NCI-H2081 treated with DMSO at 0.1 percent for 48 hours (cell line): ENCODE data around the gene GBX2.

Experiments
- DNase-seq: peaks from one replicate; lab custom pipeline; 2025; lab: John Stamatoyannopoulos, UW

Gene GBX2

DNA sequence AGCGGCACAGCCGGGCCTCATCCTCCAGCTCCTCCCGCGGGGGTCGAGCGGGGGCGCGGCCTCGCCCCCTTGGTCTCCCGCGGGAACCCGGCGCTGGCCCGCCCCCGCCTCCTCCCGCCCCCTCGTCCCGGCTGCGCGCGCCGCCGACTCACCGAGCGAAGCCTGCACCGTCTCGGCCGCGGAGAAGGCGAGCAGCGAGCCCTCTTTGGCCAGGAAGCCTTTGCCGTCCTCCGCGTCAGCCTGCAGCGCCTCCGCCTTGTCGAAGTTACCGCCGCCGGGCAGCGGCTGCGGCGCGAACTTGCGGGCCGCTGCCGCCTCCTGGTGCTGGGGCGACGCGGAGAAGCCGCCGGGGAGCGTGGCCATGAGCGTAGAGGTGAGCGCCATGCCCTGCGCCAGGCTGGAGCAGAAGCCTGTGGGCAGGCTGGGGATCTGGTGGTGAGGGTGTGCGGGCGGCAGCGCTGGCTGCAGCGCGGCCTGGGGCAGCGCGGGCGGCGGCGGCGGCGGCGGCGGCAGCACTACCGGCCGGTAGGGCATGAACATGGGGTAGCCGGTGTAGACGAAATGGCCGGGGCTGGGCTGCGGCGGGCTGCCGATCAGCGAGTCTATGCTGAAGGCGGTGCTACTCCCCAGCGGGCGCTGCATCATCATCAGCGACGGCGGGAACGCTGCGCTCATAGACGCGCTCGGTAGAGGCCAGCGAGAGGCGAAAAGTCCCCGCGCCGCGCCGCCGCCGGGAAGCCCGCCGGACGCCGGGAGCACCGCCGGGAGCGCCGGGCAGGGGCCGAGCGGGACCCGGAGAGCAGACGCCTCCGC lies 683 bp downstream of the GBX2 start:
- no peak for DNase-seq

DNA sequence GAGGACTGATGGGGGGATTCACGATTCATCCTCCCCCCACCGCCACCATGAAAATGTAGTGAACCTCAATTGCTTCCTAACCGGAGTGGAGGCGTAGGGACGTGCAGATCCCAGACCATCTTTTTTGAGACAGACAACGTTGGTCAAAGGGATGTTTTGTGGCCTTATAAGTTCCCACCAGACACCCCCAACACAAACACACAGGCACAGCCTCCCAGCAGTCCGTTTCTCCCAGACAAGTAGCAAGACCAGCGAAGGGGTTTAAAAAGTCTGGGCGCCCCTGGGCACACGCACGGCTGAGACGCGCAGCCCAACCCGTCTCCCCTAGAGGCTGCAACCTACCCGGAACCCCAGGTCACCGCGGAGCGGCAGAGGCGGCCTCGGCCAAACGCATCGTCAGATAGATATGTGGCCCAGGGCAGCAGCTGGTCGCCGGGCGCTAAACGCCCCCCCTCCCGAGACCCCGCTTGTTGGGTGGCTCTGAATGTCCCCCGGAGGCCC lies 1.3 kb downstream of the GBX2 start:
- DNase-seq = no peak

DNA sequence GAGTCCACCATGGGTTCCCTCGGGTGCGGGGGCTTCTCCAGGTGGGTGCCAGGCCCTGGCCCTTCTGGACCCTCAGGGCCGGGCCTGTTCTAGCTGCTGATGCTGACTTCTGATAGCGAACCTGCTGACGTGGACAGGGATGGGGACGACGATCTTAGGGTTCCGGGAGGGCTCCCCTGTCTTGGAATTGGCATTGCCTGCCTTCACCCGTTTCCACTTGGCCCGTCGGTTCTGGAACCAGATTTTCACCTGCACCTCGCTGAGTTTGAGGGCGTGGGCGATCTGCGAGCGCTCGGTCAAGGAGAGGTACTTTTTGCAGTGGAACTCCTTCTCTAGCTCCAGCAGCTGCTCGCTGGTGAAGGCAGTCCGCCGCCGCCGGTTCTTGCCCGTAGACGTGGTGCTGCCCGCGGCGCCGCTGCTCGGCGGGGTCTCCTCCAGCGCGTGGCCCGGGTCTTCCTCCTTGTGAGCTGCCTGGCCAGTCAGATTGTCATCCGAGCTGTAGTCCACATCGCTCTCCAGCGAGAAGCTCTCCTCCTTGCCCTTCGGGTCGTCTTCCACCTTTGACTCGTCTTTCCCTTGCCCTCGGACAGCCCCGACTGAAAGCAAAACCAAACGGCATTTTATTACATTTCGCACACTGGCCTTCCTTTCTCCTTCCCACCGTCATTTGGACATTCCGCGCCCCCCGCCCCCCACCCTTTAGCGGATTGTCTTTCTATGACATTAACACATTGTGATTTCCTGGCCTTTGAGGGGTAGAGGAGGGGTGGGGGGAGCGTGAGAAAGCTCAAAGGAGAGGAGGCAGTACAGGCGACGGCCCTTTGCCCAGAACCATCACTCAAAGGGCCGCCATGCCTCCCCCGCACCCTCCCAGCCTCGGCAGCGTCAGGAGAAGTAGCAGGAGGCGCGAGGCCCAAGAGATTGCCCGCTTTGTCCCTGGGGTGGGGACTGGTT lies 2.1 kb downstream of the GBX2 start:
- no peak for DNase-seq

DNA sequence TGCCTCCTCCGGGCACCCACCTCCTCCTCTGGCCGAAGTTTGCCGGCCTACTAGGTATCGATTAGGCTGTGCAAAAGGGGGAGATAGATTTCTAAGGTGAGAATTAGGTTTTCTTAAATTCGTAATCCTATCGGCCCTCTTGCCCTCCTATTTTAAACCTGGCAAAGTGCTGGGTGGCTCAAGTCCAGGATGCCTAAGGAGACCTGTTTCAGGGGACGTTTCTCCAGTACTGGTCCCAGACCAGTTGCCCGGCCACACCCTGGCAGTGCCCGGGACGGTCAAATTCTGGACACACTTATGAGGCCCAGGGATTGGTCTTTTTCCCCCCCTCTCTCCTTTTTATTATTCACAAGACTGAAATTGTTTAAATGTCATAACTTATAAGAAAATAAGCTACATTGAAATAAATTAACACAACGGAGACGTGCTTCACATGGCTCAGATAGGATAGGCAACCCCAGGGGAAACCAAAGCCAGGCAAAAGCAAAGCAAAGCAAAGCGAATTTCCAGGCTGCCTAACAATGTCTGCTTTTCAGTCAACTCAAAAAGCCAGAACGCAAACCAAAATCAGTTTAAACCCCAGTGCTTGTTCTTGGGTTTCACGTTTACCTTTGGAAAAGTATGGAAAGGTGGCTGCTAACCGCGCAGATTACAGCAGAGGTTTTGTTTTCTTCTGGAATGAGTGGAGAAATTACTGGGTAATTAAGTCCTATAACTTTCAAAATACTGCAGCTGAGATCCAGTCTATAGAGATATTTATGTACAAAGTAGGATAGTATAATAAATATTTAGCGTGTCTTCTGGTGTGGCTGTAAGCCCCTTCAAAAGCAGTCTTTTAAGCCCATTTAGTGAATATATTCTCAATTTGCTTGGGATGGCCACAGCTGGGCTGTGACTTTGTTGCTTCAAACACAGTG lies 3.0 kb downstream of the GBX2 start:
- no peak for DNase-seq

DNA sequence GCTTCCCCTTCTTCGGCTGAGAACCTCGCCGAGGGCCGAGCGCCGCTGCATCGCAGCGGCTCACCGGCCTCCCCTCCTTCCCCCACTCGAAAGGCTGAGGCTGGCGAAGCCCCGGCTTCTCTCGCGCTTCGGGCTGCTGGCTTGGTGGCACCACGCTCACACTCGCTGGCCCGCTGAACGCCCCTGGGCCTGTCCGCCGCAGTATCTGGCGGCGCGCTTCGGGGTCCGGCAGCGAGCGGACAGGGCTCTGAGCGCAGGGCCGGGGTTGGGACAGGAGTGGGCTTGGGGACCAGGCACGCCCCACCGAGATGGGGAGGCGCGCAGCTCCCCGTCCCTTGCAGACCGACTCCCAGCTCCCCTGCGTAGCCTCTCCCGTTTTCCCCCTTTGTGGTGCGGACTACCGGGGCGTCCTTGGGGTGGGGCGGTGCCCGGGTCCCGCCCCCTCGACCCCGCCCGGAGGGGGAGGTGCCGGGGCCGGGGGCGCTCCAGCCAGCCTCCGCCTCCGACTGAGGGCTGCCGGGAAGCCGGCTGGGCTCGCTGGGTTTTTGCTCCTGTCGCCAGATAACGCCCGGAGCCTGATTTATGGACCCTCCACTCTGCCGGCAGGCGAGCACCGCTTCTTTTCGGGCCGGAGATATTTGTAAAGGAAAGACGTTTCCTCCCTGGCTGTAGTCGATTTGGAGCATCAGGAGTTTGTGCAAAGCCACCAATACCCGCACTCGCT lies 3.8 kb downstream of the GBX2 start:
- DNase-seq = no peak

DNA sequence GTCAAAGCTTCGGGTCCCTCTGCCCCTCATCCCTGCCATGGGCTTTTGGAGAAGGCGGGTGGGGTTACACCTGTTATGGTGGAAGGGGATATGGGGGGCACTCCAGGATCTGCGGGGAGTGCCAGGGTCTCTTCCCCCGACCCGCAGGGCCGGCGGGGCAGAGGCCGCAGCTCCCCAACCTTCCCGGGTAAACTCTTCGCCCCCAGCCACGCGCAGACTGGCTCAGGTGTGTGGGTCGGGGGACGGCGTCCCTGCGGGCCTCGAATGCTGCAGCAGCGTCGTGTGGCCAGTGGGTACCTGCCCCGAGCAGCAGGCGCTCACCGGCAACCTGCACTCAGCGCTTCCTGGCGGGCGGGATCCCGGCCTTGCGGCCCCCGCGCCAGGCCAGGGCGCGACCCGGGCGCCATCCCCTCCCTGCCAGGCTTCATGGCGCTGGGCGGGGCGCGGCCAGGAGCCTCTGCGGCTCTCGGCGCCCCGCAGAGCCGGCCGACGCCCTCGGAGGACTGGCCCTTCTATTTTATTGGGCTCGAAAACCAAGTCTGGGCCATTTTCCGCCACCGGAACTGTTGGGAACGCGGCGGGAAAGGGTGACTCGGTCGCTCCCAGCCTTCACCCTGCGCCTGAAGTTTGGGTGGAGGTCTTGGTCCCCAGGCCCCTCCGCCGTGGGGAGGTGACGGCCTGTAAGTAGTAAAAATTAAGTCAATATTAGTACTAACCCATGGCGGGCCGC lies 4.5 kb downstream of the GBX2 start:
- DNase-seq = no peak

DNA sequence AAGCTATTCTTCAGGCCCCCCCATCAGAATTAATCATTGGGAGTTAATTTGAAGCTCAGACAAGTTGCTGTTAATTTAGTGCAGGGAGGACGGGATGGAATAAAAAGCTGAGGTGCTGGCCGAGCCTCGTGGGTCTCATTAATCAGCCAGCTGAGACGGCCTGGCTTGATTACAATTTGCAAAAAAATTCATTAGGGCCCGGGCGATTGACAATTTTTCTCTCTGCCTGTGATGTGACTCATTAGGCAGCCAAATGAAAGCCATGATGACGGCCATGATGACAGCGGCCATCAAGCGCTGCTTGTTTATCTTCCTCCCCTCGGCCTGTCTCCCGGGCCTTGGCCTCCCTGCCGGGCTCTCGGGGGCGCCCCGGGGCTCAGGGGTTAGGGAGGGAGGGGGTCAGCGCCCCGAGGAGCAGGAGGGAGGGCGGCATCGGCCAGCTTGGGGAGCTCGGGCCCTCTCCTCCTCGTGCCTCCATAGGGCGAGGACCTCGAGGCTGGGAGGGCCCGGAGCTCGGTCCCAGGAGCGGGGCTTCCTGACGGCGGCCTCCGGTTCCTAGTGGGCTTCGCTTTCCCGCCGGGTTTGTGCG lies 5.2 kb downstream of the GBX2 start:
- no peak for DNase-seq

DNA sequence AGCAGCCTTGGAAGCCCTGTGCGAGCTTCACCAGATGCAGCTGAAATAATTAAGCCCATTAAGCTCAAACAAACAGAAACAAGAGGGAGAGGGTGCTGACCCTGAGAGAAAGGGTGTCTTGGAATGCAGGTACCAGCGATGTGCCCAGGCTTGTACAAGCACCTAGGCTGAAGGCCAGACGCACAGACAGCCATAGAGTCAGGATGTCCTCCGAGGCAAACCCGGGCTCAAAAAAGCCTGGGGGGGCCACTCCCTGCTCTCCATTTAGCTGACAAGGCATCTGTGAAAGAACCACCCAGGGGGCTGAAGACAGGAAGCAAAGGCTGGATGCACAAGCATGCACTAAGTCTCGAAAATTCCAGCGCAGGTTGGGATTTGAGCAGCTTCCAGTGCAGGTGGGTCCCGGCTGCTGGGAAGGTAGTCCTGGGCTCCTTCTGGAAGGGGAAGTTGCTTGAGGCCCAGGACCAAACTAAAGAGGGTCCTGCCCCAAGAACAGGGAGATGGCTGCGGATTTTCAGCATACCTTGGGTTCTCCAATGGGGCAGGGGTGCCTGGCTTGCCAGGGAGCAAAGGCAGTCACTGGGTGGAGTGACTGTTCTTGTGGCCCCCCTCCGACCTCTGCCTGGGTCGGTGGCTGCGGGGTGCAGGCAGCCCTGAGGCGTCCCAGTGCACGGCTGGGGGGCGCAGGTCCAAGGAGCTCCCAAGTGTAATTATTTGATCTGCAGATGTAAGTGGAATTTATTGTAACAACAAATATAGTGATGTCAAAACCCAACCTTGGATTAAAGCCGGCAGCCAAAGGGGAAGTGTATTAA lies 5.9 kb downstream of the GBX2 start:
- no peak for DNase-seq

DNA sequence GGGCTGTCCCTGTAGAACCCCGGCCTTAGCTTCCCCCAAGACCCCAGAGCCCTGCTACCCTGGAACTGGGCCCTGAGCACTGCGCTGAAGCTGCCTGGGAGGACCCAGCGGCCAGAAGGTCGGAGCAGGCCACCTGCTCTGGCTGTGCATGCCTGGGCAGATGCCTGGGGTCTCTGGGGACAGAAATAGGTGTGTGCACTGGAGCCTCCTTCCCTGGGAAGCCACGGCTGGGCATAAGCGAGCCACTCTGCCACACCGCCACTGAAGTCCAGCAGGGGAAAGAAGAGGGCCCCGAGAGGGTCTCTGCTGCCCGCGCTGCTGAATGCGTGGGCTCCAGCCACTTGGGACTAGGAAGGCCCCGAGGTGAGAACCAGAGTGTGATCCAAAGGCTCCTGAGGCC lies 6.7 kb downstream of the GBX2 start:
- DNase-seq = no peak

DNA sequence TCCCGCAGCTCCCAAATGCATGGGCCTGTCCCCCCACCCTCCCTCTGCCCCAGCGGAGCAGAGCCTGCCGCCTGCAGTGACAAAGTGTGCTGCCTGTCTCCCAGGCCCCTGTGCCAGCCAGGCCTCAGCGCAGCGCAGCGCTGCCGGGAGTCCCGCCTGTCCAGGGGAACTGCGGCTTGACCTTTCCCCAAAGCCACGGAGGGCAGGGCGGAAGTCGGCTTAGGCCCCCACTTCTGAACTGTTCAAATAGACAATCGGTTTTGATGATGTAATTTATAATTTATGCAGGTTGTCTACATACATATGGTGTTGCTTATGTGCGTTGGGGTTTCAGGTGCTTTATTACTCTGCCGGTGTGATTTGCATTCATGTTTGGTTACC lies 7.1 kb downstream of the GBX2 start:
- DNase-seq = no peak

DNA sequence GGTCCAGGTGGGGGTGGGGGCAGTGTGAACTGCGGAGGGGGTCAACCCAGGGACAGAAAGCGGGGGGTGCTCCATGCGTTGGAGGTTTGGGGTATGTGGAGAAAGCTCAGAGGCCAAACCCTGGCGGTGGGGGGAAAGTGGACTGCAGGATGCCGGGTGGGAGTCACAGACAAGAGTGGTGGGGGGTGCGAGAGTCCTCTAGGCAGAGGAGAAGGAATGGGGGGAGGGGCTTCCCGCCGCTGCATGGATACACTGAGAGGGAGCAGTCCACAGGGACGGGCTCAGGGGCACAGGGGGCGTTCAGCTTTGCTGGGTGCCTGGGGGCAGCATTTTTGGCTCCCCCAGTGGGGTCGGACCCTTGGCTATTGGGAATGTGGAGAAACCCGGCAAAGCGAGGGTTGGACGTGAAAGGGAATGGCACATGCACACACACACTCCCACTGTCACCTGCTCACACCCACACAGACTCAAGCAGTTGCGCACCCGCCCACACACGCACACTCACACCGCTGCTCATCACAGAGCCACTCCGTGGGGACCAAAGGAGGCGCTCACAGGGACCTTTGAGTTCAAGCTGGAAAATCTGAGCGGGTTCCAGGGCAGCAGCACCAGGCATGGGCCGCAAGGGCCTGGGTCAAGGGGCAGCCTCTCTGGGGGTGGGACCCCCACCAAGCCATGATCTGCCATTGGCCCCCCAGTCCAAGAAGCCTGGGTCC lies 7.7 kb downstream of the GBX2 start:
- no peak for DNase-seq

DNA sequence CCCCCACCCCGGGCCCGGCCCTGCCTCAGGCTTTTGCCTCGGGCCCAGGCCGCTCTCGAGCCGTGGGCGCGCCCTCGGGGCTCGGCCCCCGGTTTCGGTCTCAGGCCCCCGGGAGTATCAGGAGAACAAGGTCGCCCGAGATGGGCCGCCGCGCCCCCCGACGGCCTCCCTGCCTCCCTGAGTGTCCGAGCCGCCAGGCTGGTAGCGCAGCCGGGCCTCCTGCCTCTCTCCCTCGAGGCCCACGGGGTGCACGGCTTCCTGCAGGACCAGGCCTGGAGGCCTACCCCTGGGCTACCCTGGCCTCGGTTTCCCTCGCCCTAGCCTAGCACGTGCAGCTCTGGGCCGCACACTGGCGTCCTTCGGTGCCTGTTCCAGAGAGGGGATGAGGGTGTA lies 8.4 kb downstream of the GBX2 start:
- no peak for DNase-seq

DNA sequence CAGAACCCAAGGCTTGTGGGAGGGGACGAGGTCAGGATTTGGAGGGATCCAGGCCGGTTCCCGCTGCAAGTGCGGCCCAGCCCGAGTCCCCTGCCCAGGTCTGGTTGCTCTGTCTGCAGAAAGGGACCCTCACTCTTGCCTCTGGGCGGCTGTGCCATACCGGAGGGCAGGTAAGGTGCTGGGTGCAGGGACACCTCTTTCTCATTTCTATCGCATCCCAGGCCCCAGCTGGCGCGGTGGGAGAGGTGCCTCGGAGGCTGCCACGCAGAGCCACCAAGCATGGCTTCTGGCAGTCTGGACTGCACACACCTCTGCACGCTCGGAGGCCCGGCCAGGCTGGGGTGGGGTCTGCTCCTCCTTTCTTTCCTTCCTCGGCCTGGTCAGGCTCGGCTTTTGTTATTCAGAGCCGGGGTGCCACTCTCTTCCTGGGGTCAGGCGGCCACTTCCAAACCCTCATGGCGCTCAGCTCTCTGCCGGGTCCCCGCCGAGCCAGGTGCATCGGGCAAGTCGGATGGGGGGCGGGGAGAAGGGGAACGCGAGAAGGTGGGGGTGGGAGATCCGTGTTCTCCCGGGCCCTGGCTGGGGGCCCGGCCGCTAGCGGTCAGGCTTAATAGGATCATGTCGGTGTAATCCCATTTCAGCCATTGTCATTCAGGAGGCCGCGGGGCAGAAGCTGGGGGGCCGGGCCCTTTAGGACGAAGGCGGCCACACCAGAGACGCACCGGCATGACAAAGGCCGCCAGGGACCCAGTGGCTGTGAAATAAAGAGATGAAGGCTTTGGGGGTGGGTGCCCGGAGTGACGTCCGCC lies 9.0 kb downstream of the GBX2 start:
- DNase-seq = no peak

DNA sequence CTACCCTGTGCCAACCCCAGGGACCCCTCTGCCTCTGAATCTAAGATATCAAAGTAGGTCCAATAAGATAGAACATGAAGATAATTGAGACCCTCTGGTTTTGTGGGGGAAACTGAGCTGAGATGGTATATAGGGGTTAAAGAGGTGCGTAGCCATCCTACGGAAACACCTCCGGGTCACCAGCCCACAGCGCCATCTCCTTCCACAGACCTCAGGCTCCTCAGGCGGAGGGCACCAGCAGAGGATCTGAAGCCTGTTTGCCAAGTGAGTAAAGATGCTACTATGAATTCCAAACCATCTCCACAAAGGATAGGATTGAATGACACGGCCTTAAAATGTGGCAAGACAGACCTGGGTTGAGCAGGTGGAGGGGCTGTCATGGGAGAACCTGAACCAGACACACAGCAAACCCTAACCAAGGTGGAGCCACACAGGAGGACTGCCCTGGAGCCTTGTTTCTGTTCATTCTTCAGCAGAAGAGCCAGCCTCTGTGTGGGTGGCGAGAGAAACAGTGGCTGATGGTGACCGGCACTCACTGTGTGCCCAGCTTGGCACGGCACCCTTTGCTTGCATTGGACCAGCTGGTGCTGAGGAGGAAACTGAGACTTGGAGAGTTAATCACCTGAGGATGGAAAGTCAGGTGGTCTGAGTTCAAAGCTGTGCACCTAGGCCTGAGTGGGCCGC lies 10.2 kb downstream of the GBX2 start:
- no peak for DNase-seq

DNA sequence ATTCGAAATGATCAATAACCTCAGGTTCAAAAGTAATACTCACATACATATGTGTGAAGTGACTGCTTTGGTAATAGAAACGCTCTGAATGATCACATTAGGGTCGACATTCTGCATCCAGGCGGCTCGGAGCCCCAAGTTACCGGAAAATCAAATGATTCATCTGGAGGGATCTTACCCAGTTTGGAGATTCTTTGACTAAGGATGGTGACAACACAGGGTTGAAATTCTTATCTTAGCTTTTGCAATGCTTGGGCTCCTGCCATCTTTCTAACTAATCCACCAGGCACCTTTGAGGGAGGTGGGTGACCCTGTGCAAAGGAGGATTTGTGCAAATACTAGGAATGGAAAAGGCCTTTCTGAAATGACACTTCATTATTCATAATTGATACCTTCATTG lies 10.8 kb downstream of the GBX2 start:
- DNase-seq = no peak

DNA sequence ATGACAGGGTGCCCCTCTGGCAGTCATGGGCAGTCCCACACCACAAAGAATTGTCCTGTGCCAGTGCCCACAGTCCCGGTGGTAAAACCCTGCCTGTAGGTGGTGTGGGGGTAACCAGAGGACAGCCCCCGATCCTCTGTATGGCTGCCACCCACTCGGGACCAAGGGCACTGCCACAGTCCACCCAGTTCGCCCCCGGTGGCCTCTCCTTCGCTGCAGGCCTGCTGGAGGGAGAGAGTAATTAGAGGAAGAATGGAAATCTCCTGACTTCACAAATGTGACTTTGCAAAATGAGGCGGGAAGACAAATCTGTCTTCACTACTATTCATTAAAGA lies 11.4 kb downstream of the GBX2 start:
- no peak for DNase-seq

DNA sequence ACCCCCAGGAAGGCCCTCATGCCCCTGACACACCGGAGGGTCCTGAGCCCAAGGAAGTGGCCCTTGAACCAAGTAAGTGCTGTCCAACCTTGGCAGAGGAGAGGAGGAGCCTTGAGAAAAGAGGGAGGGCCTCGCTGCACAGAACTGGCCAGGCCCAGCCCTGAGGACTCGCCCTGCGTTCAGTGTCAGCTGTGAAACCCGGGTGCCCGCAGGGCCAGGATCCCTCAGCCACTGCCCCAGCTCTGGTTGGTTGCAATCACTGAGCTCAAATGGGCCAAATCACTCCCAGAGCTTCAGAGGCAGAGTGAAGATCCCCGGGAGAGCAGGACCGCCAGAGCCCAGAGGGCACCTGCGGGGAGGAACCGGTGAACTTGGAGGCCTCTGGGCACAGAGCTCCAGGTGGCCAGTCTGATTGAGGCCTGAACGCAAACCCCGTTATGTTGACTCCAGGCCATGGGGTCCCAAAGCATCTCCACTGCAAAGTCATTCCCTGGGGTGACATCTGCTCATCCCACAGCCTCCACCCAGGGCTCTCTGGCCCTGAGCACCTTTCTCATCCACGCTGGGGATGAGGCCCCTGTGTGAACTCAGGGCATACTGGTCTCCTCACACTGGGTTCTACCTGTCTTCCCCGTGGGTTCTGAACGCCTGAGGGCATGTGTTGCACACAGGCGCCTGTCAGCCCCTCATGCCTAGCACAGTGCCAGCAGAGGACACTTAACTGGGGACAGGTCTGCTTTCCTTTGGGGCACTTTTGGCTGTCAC lies 11.9 kb downstream of the GBX2 start:
- no peak for DNase-seq
